GM23338 (cell line): Measurements from ENCODE around the gene TTC23. TPM values are rescaled to one million over a fixed set of nuclear protein-coding genes. Genes with fewer than 3 reads are reported as not detected.

Experiments used
- ATAC-seq: fragments of 200-7000 bp; cut with Tn5 transposase; 3 replicates; pipeline ENCODE4 v1.9.1; 2020
- DNase-seq: peaks from one replicate; pipeline ENCODE4 v3.0.0-alpha.2; 2015; ENCODE audit warnings: low spot score
- H2AFZ ChIP-seq: fragments of 200-600 bp; sonication (generic); 2 replicates; pipeline ENCODE4 v1.8.0; 2016; ENCODE audit warnings: antibody characterized with exemption, mild to moderate bottlenecking, moderate library complexity
- H3F3A ChIP-seq: fragments of 200-600 bp; sonication (generic); replicated peaks from 2 replicates; pipeline ENCODE4 v1.8.0; 2017; ENCODE audit warnings: antibody characterized with exemption, mixed run types, low read depth
- H3K27ac ChIP-seq: fragments of 200-600 bp; sonication (generic); 2 replicates; pipeline ENCODE4 v1.6.1; 2016; ENCODE audit warnings: low read depth
- H3K27me3 ChIP-seq: fragments of 200-600 bp; sonication (generic); 2 replicates; pipeline ENCODE4 v1.8.0; 2016; ENCODE audit warnings: mild to moderate bottlenecking, mixed run types, moderate library complexity; ENCODE audit not compliant: insufficient read depth
- H3K36me3 ChIP-seq: fragments of 200-600 bp; sonication (generic); 2 replicates; pipeline ENCODE4 v1.8.0; 2016; ENCODE audit warnings: mild to moderate bottlenecking; ENCODE audit not compliant: insufficient read depth
- H3K4me1 ChIP-seq: fragments of 200-600 bp; sonication (generic); 2 replicates; pipeline ENCODE4 v1.8.0; 2016; ENCODE audit warnings: mild to moderate bottlenecking, moderate library complexity; ENCODE audit not compliant: insufficient read depth
- H3K4me2 ChIP-seq: fragments of 200-600 bp; sonication (generic); 2 replicates; pipeline ENCODE4 v1.7.1; 2017; ENCODE audit warnings: mixed run types
- H3K4me3 ChIP-seq: fragments of 200-600 bp; sonication (generic); 2 replicates; pipeline ENCODE4 v1.6.1; 2016; ENCODE audit warnings: mixed run types
- H3K79me2 ChIP-seq: fragments of 200-600 bp; sonication (generic); replicated peaks from 2 replicates; pipeline ENCODE4 v1.8.0; 2017; ENCODE audit warnings: mild to moderate bottlenecking; ENCODE audit not compliant: insufficient read depth
- H3K9me2 ChIP-seq: fragments of 200-600 bp; sonication (generic); 2 replicates; pipeline ENCODE4 v1.8.0; 2017; ENCODE audit not compliant: insufficient read depth
- H4K20me1 ChIP-seq: fragments of 200-600 bp; sonication (generic); replicated peaks from 2 replicates; pipeline ENCODE4 v1.8.0; 2017; ENCODE audit warnings: mild to moderate bottlenecking; ENCODE audit not compliant: insufficient read depth
- H3K27ac Mint-ChIP-seq: 2 replicates; pipeline ENCODE4 v1.8.0; 2020; ENCODE audit warnings: inconsistent platforms, mild to moderate bottlenecking, moderate library complexity, mixed read lengths
- H3K27me3 Mint-ChIP-seq: 3 replicates; pipeline ENCODE4 v1.8.0; 2022; ENCODE audit warnings: low read depth, mild to moderate bottlenecking, moderate library complexity, mixed read lengths, inconsistent platforms; ENCODE audit not compliant: insufficient read depth, poor library complexity
- H3K36me3 Mint-ChIP-seq: 3 replicates; pipeline ENCODE4 v1.8.0; 2021; ENCODE audit warnings: low read depth, mild to moderate bottlenecking, inconsistent platforms, moderate library complexity, mixed read lengths
- H3K4me1 Mint-ChIP-seq: 3 replicates; pipeline ENCODE4 v1.8.0; 2020; ENCODE audit warnings: mild to moderate bottlenecking, inconsistent platforms, mixed read lengths
- H3K4me3 Mint-ChIP-seq: 3 replicates; pipeline ENCODE4 v1.8.0; 2021; ENCODE audit warnings: moderate library complexity, mild to moderate bottlenecking, inconsistent platforms, mixed read lengths
- H3K9me3 Mint-ChIP-seq: 3 replicates; pipeline ENCODE4 v1.8.0; 2020; ENCODE audit warnings: moderate library complexity, mild to moderate bottlenecking, inconsistent platforms, mixed read lengths
- CREB1 ChIP-seq: fragments of 250-450 bp; sonication (Bioruptor Pico); IDR thresholded peaks from 2 replicates; pipeline ENCODE4 v1.5.0; 2020; ENCODE audit warnings: low read depth, mild to moderate bottlenecking, moderate library complexity
- EZH2 ChIP-seq: fragments of 200-600 bp; sonication (generic); IDR thresholded peaks from one replicate; pipeline ENCODE4 v1.8.0; 2017; ENCODE audit warnings: antibody characterized with exemption, mild to moderate bottlenecking, low read depth; ENCODE audit not compliant: unreplicated experiment
- EZH2phosphoT487 ChIP-seq: fragments of 200-600 bp; sonication (generic); IDR thresholded peaks from one replicate; pipeline ENCODE4 v1.8.1; 2018; ENCODE audit warnings: antibody characterized with exemption; ENCODE audit not compliant: unreplicated experiment
- POLR2AphosphoS5 ChIP-seq: IDR thresholded peaks from 2 replicates; pipeline ENCODE4 v1.6.1; 2016; ENCODE audit warnings: antibody characterized with exemption, low read depth
- STAT1 ChIP-seq: IDR thresholded peaks from one replicate; pipeline ENCODE4 v1.6.1; 2016; ENCODE audit warnings: antibody characterized with exemption; ENCODE audit not compliant: unreplicated experiment
- ZNF114 ChIP-seq: fragments of 250-450 bp; sonication (Bioruptor Pico); IDR thresholded peaks from 2 replicates; pipeline ENCODE4 v1.5.0; 2020; ENCODE audit warnings: mild to moderate bottlenecking, moderate library complexity
- ZNF331 ChIP-seq: fragments of 250-450 bp; sonication (Bioruptor Pico); IDR thresholded peaks from 2 replicates; pipeline ENCODE4 v1.5.0; 2020; ENCODE audit warnings: low read depth, mild to moderate bottlenecking, moderate library complexity
- polyA plus RNA-seq: library from polyadenylated mRNA; unstranded; fragments of >200 nt; fragmentation: Nextera tagmentation; extraction: Ambion mirVana; gene quantifications from 2 replicates; pipeline ENCODE4 v1.2.1, GENCODE V29; 2016
- total RNA-seq: library from RNA; depleted of rRNA; stranded (reverse); fragments of >200 nt; shearing (Covaris generic); gene quantifications from 2 replicates; pipeline ENCODE4 v1.2.3, GENCODE V29; 2014
- TF ChIP-seq, protein P1 (sequence below): IDR thresholded peaks from 2 replicates; pipeline ENCODE4 v1.6.1; 2016; ENCODE audit warnings: antibody characterized with exemption
- TF ChIP-seq, protein P2 (sequence below): IDR thresholded peaks from one replicate; pipeline ENCODE4 v1.6.1; 2018; ENCODE audit warnings: antibody characterized with exemption; ENCODE audit not compliant: unreplicated experiment
- TF ChIP-seq, protein P3 (sequence below), 2 experiments: fragments of 200-600 bp in 1 of 2; sonication (generic) in 1 of 2; conservative IDR thresholded peaks; 2 replicates each; pipeline versions ENCODE4 v1.5.1 to v1.6.1; 2016 to 2017; ENCODE audit warnings: antibody characterized with exemption in 2 of 2, low read depth in 2 of 2, mild to moderate bottlenecking in 2 of 2, moderate library complexity in 1 of 2

Gene TTC23
- total and polyA plus RNA-seq, 2 experiments from 2014 or later = 6.3 to 25.2 TPM

DNA sequence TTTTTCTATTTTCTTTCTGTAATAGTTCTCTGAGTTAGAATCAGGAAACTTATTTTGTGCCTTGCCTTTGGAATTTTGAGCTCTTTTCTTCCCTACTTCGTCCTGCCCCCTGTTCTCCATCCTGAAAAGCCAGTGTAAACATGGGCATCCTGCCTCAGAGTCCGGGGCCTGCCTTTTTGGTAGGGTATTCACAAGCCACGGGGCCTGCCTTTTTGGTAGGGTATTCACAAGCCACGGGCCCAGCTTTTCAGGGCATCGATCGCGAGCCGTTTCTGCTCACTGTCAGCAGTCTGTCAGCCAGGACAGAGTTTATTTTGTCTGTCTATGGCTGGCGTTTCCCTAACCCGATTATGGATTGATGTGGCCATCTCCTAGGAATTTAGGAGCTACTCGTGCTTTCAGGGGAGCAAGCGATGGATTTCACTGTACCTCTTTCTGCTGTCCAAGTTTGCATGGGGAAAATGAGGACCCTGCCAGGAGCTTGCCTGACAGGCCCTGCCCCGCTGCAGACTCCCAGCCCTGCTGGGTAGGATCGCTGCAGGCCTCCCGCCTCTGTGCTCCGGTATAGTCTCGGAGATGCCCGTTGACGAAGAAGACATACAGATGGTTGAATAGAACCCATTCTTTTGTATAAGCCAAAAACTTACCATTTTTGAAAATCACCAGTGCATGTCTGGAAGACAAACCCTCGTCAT lies 131.7 kb downstream of the TTC23 start (continued):
- no peak for TF ChIP-seq POLR2AphosphoS5
- TF ChIP-seq STAT1 = no peak
- TF ChIP-seq, protein P1, sequence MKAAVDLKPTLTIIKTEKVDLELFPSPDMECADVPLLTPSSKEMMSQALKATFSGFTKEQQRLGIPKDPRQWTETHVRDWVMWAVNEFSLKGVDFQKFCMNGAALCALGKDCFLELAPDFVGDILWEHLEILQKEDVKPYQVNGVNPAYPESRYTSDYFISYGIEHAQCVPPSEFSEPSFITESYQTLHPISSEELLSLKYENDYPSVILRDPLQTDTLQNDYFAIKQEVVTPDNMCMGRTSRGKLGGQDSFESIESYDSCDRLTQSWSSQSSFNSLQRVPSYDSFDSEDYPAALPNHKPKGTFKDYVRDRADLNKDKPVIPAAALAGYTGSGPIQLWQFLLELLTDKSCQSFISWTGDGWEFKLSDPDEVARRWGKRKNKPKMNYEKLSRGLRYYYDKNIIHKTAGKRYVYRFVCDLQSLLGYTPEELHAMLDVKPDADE = no peak

DNA sequence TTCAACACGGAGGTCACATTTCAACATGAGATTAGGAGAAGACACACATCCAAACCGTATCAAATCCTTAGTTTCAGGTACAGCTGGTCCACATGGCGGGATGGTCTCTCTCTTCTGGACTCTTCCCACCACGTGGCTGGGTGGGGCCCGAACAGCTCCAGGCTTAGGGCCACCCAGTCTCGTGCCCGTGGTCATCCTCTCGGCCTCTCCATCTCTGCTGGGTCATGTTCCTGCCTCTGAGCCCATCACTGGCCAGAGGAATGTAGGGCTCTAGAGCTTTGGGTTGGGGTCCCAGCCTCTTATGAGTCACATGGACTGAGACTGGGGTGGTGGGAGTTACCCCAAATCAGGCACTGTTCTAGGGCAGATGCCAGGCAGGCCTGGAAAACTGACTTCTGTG lies 132.3 kb downstream of the TTC23 start:
- no peak overlapping the region for H3K4me3 Mint-ChIP-seq
- DNase-seq (no peak), ATAC-seq (no peak)
- peaks cover 12% of the 10 kb centered on the region for H3K4me1 Mint-ChIP-seq
- Histone ChIP-seq H3K4me3 (no peak overlapping the region), H3F3A (no peaks in the 10 kb centered on the region), H3K27me3 (no peaks in the 10 kb centered on the region), H3K9me2 (no peaks in the 10 kb centered on the region), H3K27ac (no peak overlapping the region), H3K4me1 (no peaks in the 10 kb centered on the region), H3K36me3 (no peaks in the 10 kb centered on the region), H2AFZ (no peak overlapping the region), H3K79me2 (no peaks in the 10 kb centered on the region), H4K20me1 (no peaks in the 10 kb centered on the region), H3K4me2 (no peak overlapping the region)
- no peak overlapping the region for H3K27ac Mint-ChIP-seq
- H3K36me3 Mint-ChIP-seq = peaks cover 2% of the 10 kb centered on the region; the same call in 1 of the 3 replicates
- no peaks in the 10 kb centered on the region; the same call in 2 of the 3 replicates for H3K9me3 Mint-ChIP-seq
- H3K27me3 Mint-ChIP-seq = peaks cover 2% of the 10 kb centered on the region
- TF ChIP-seq ZNF331 (CRISPR knock-in tag) = no peak
- TF ChIP-seq, protein P1 = no peak
- TF ChIP-seq ZNF114 (CRISPR knock-in tag) = no peak
- TF ChIP-seq EZH2 = no peak
- TF ChIP-seq, protein P2, sequence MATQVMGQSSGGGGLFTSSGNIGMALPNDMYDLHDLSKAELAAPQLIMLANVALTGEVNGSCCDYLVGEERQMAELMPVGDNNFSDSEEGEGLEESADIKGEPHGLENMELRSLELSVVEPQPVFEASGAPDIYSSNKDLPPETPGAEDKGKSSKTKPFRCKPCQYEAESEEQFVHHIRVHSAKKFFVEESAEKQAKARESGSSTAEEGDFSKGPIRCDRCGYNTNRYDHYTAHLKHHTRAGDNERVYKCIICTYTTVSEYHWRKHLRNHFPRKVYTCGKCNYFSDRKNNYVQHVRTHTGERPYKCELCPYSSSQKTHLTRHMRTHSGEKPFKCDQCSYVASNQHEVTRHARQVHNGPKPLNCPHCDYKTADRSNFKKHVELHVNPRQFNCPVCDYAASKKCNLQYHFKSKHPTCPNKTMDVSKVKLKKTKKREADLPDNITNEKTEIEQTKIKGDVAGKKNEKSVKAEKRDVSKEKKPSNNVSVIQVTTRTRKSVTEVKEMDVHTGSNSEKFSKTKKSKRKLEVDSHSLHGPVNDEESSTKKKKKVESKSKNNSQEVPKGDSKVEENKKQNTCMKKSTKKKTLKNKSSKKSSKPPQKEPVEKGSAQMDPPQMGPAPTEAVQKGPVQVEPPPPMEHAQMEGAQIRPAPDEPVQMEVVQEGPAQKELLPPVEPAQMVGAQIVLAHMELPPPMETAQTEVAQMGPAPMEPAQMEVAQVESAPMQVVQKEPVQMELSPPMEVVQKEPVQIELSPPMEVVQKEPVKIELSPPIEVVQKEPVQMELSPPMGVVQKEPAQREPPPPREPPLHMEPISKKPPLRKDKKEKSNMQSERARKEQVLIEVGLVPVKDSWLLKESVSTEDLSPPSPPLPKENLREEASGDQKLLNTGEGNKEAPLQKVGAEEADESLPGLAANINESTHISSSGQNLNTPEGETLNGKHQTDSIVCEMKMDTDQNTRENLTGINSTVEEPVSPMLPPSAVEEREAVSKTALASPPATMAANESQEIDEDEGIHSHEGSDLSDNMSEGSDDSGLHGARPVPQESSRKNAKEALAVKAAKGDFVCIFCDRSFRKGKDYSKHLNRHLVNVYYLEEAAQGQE = no peak
- TF ChIP-seq POLR2AphosphoS5 = no peak
- TF ChIP-seq EZH2phosphoT487 = no peak
- no peak for TF ChIP-seq CREB1 (CRISPR knock-in tag)
- TF ChIP-seq, protein P3, sequence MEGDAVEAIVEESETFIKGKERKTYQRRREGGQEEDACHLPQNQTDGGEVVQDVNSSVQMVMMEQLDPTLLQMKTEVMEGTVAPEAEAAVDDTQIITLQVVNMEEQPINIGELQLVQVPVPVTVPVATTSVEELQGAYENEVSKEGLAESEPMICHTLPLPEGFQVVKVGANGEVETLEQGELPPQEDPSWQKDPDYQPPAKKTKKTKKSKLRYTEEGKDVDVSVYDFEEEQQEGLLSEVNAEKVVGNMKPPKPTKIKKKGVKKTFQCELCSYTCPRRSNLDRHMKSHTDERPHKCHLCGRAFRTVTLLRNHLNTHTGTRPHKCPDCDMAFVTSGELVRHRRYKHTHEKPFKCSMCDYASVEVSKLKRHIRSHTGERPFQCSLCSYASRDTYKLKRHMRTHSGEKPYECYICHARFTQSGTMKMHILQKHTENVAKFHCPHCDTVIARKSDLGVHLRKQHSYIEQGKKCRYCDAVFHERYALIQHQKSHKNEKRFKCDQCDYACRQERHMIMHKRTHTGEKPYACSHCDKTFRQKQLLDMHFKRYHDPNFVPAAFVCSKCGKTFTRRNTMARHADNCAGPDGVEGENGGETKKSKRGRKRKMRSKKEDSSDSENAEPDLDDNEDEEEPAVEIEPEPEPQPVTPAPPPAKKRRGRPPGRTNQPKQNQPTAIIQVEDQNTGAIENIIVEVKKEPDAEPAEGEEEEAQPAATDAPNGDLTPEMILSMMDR (conservative IDR thresholded peaks at IDR 0.05; ENCODE audit: low read depth in 2 of 2) = no peak
